GM12891 (cell line): ENCODE results near the gene SOX10.

ENCODE experiments used
- POLR2A ChIP-seq: IDR thresholded peaks from 2 replicates; pipeline ENCODE4 v1.6.1; 2011; ENCODE audit warnings: low read depth, low read length, control low read depth
- TAF1 ChIP-seq: IDR thresholded peaks from 2 replicates; pipeline ENCODE4 v1.6.1; 2011; ENCODE audit warnings: low read depth, low read length, control low read depth

GRCh38 chr22:37924386-37925065 is 59.8 kb downstream of the SOX10 start:
- no peak for TF ChIP-seq TAF1
- TF ChIP-seq POLR2A = no peak
